HG03095 (cell line): ENCODE results near the gene SAMD14.

Source experiments
- ATAC-seq: cut with Tn5 transposase; IDR thresholded peaks from one replicate; pipeline ENCODE4 v1.9.1; 2021; ENCODE audit warnings: moderate library complexity; ENCODE audit not compliant: unreplicated experiment

The SAMD14 gene

GRCh38 chr17:50133769-50134099 is 3.8 kb upstream of the SAMD14 start:
- no peak for ATAC-seq

- ATAC-seq, result no peak
These were observed 3.2 kb upstream of the SAMD14 start for GRCh38 chr17:50133028-50133768.

- ATAC-seq, result no peak
These were observed 2.3 kb upstream of the SAMD14 start for GRCh38 chr17:50132104-50132794.

- ATAC-seq, result no peak
These were observed 772 bp upstream of the SAMD14 start for GRCh38 chr17:50130559-50131305.

- ATAC-seq, result no peak
These were observed 620 bp downstream of the SAMD14 start for GRCh38 chr17:50129353-50129727.

GRCh38 chr17:50128441-50129352 is 1.3 kb downstream of the SAMD14 start:
- no peak for ATAC-seq

GRCh38 chr17:50127697-50128361 is 2.1 kb downstream of the SAMD14 start:
- no peak for ATAC-seq

GRCh38 chr17:50125420-50125997 is 4.5 kb downstream of the SAMD14 start:
- ATAC-seq, result no peak

- no peak for ATAC-seq
These were observed 6.2 kb downstream of the SAMD14 start for GRCh38 chr17:50123649-50124349.

GRCh38 chr17:50122945-50123344 is 7.0 kb downstream of the SAMD14 start:
- ATAC-seq, result no peak

GRCh38 chr17:50120475-50121253 is 9.3 kb downstream of the SAMD14 start:
- no peak for ATAC-seq

- ATAC-seq, result no peak
These were observed 11.1 kb downstream of the SAMD14 start for GRCh38 chr17:50118828-50119218.

GRCh38 chr17:50118076-50118827 is 11.7 kb downstream of the SAMD14 start:
- ATAC-seq, result no peak

- no peak for ATAC-seq
These were observed 12.5 kb downstream of the SAMD14 start for GRCh38 chr17:50117202-50118051.

GRCh38 chr17:50115756-50116155 is 14.2 kb downstream of the SAMD14 start:
- no peak for ATAC-seq

- no peak for ATAC-seq
These were observed 15.1 kb downstream of the SAMD14 start for GRCh38 chr17:50114849-50115357.

- no peak for ATAC-seq
These were observed 15.6 kb downstream of the SAMD14 start for GRCh38 chr17:50114401-50114800.
